T-helper 2 cell treated with Interferon-gamma antibody and Interleukin-4, amounts not matched to agents 100 ng/mL and 5 ng/mL, for 36 hours (primary cell): ENCODE results near the gene STIM1. TPM values are rescaled to one million over a fixed set of nuclear protein-coding genes. Genes with fewer than 3 reads are reported as not detected.

ENCODE experiments used
- total RNA-seq: library from RNA; stranded (reverse); gene quantifications from 2 replicates; pipeline ENCODE4 v1.2.3, GENCODE V29; 2022

Gene STIM1
- total RNA-seq, 1 donor from 2014 or later, result 93.1 TPM

Other genes starting within 250 kb of the STIM1 start
- not detected in 2 replicates for gene ART5, start 213.7 kb upstream of the STIM1 start, total RNA-seq
- not detected in 2 replicates for gene ART1, start 210.5 kb upstream of the STIM1 start, total RNA-seq
- 3.0 and 3.7 TPM in 2 replicates for gene CHRNA10, start 184.3 kb upstream of the STIM1 start, total RNA-seq
- 110 and 128 TPM in 2 replicates for gene NUP98, start 58.1 kb upstream of the STIM1 start, total RNA-seq
- gene PGAP2, start 47.1 kb upstream of the STIM1 start, total RNA-seq, result 21.3 and 21.8 TPM in 2 replicates
- 150 TPM in 2 replicates for gene RHOG, start 14.7 kb upstream of the STIM1 start, total RNA-seq
- gene RRM1, start 239.1 kb downstream of the STIM1 start, total RNA-seq, result 190 TPM in 2 replicates